Fibroblast of gingiva (primary cell): ENCODE data around the gene CTBP2.
A peak's percentile ranks its signal among the peaks of the same experiment; 100 is the strongest.
"Not testable (repeated sequence)": the region's sequence is repeated elsewhere in the genome, so short reads cannot be mapped to it uniquely, and the experiment has no call there.

Experiments
- DNase-seq: peaks from one replicate; pipeline ENCODE4 v3.0.0-alpha.2; 2011; ENCODE audit warnings: low read depth

The CTBP2 gene

GRCh38 chr10:125186431-125187170 is 26.2 kb upstream of the CTBP2 start:
- no peak for DNase-seq

GRCh38 chr10:125179107-125179506 is 18.7 kb upstream of the CTBP2 start:
- not testable (repeated sequence) for DNase-seq

GRCh38 chr10:125177641-125178640 is 17.6 kb upstream of the CTBP2 start:
- no peak for DNase-seq

- DNase-seq, result no peak
Observed at GRCh38 chr10:125175807-125176206, 15.4 kb upstream of the CTBP2 start.

GRCh38 chr10:125174360-125174759 is 14.0 kb upstream of the CTBP2 start:
- no peak for DNase-seq

- DNase-seq, result no peak
Observed at GRCh38 chr10:125172694-125173093, 12.3 kb upstream of the CTBP2 start.

GRCh38 chr10:125171402-125172306 is 11.3 kb upstream of the CTBP2 start:
- DNase-seq, result no peak

- DNase-seq, result no peak
Observed at GRCh38 chr10:125169915-125170314, 9.6 kb upstream of the CTBP2 start.

GRCh38 chr10:125169279-125169678 is 8.9 kb upstream of the CTBP2 start:
- no peak for DNase-seq

GRCh38 chr10:125166658-125167057 is 6.3 kb upstream of the CTBP2 start:
- DNase-seq, result no peak

GRCh38 chr10:125165584-125166573 is 5.5 kb upstream of the CTBP2 start:
- DNase-seq, result no peak

- DNase-seq, result no peak
Observed at GRCh38 chr10:125164421-125164820, 4.1 kb upstream of the CTBP2 start.

GRCh38 chr10:125163803-125164202 is 3.4 kb upstream of the CTBP2 start:
- DNase-seq, result no peak

- not testable (repeated sequence) for DNase-seq
Observed at GRCh38 chr10:125163312-125163711, 2.9 kb upstream of the CTBP2 start.

GRCh38 chr10:125162120-125162931 is 2.0 kb upstream of the CTBP2 start:
- DNase-seq, result no peak

- DNase-seq, result no peak
Observed at GRCh38 chr10:125161707-125162119, 1.4 kb upstream of the CTBP2 start.

GRCh38 chr10:125160856-125161706 is 718 bp upstream of the CTBP2 start:
- peak; percentile 88 for DNase-seq

- no peak for DNase-seq
Observed at GRCh38 chr10:125159486-125159931, 854 bp downstream of the CTBP2 start.
